Left ventricle myocardium superior (tissue), 1 donor: ENCODE data around the gene PGM2. TPM values are rescaled to one million over a fixed set of nuclear protein-coding genes. Genes with fewer than 3 reads are reported as not detected.

Source experiments
- total RNA-seq: library from RNA; stranded (reverse); fragmentation: NEBNext Ultra II Directional; extraction: Animal tissue kit (Norgen Biotek cat#: 25700); gene quantifications from one replicate; pipeline ENCODE4 v1.2.1, GENCODE V29; 2021
- donor health status: DM: no; HTN: yes; CAD: no; lungs with severe emphysema.

The PGM2 gene
- total RNA-seq, 1 donor from 2014 or later = 12.8 TPM

Other genes starting within 250 kb of the PGM2 start
- gene RELL1, start 140.3 kb upstream of the PGM2 start, total RNA-seq = 21.9 TPM
- 118 TPM for gene TBC1D1, start 64.4 kb downstream of the PGM2 start, total RNA-seq
- 1.0 TPM for gene PTTG2, start 133.7 kb downstream of the PGM2 start, total RNA-seq